IMR-90 (cell line): ENCODE data around the gene EML4. TPM values are rescaled to one million over a fixed set of nuclear protein-coding genes. Genes with fewer than 3 reads are reported as not detected.
A peak's percentile ranks its signal among the peaks of the same experiment; 100 is the strongest.

ENCODE experiments used
- ATAC-seq: fragments of 200-7000 bp; cut with Tn5 transposase; 2 replicates; pipeline ENCODE4 v1.9.1; 2020; ENCODE audit warnings: low read depth, mild to moderate bottlenecking, moderate library complexity
- BruUV-seq: library from RNA; stranded (reverse); fragments of 400-500 nt; replicated peaks from 2 replicates; lab custom pipeline; 2021; lab: Mats Ljungman, UMichigan
- CTCF ChIA-PET: fragments of 300-600 bp; formaldehyde crosslinking; extraction: SDS; loops from one replicate; lab custom pipeline; 2021; ENCODE audit warnings: antibody characterized with exemption; lab: Yijun Ruan, JAX
- POLR2A ChIA-PET: fragments of 300-600 bp; sonication (Branson Sonifier 250); formaldehyde crosslinking; loops from one replicate; lab custom pipeline; 2022; ENCODE audit warnings: antibody characterized with exemption; ENCODE audit not compliant: unreplicated experiment; lab: Charles Lee
- DNase-seq: peaks from one replicate; pipeline ENCODE4 v3.0.0; 2013
- H2AFZ ChIP-seq: replicated peaks from 2 replicates; pipeline ENCODE3; 2013; ENCODE audit warnings: low read length, mild to moderate bottlenecking; ENCODE audit not compliant: poor library complexity
- H2AK5ac ChIP-seq: 2 replicates; pipeline ENCODE4 v1.6.1; 2013; ENCODE audit warnings: low read depth, low read length, inconsistent platforms
- H2AK9ac ChIP-seq: replicated peaks from 2 replicates; pipeline ENCODE3; 2013; ENCODE audit warnings: mild to moderate bottlenecking, low read depth, low read length, moderate library complexity; ENCODE audit not compliant: poor library complexity
- H2BK120ac ChIP-seq: 2 replicates; pipeline ENCODE4 v1.6.1; 2013; ENCODE audit warnings: low read depth, low read length, inconsistent platforms
- H2BK15ac ChIP-seq: 3 replicates; pipeline ENCODE4 v1.6.1; 2013; ENCODE audit warnings: low read depth, low read length, inconsistent platforms
- H2BK20ac ChIP-seq: 2 replicates; pipeline ENCODE4 v1.6.1; 2013; ENCODE audit warnings: low read depth, mild to moderate bottlenecking, inconsistent platforms, low read length, moderate library complexity
- H2BK5ac ChIP-seq: 2 replicates; pipeline ENCODE4 v1.6.1; 2013; ENCODE audit warnings: mild to moderate bottlenecking, low read depth, low read length, inconsistent platforms; ENCODE audit not compliant: poor library complexity, severe bottlenecking
- H3K14ac ChIP-seq: replicated peaks from 2 replicates; pipeline ENCODE4 v1.6.1; 2013; ENCODE audit warnings: low read depth, low read length, inconsistent platforms
- H3K18ac ChIP-seq: 2 replicates; pipeline ENCODE4 v1.6.1; 2013; ENCODE audit warnings: low read depth, low read length, control low read depth
- H3K23ac ChIP-seq: 2 replicates; pipeline ENCODE4 v1.6.1; 2013; ENCODE audit warnings: low read depth, low read length, inconsistent platforms
- H3K27ac ChIP-seq: 2 replicates; pipeline ENCODE4 v1.5.1; 2013; ENCODE audit warnings: mild to moderate bottlenecking, control low read depth, low read length; ENCODE audit not compliant: insufficient read depth
- H3K27me3 ChIP-seq: 2 replicates; pipeline ENCODE4 v1.6.1; 2013; ENCODE audit warnings: low read length; ENCODE audit not compliant: control insufficient read depth, insufficient read depth
- H3K36me3 ChIP-seq: 2 replicates; pipeline ENCODE4 v1.6.1; 2013; ENCODE audit warnings: low read length, mixed read lengths; ENCODE audit not compliant: control insufficient read depth, insufficient read depth
- H3K4ac ChIP-seq: 2 replicates; pipeline ENCODE4 v1.6.1; 2013; ENCODE audit warnings: low read depth, low read length, inconsistent platforms
- H3K4me1 ChIP-seq: 2 replicates; pipeline ENCODE4 v1.6.1; 2013; ENCODE audit warnings: low read length, mixed read lengths; ENCODE audit not compliant: control insufficient read depth, insufficient read depth
- H3K4me2 ChIP-seq: 2 replicates; pipeline ENCODE4 v1.6.1; 2013; ENCODE audit warnings: low read depth, mild to moderate bottlenecking, control low read depth, low read length, moderate library complexity
- H3K4me3 ChIP-seq: 2 replicates; pipeline ENCODE4 v1.5.1; 2013; ENCODE audit warnings: low read depth, mild to moderate bottlenecking, control low read depth, low read length, moderate library complexity; ENCODE audit not compliant: insufficient read depth
- H3K56ac ChIP-seq: 2 replicates; pipeline ENCODE4 v1.6.1; 2013; ENCODE audit warnings: low read length, inconsistent platforms; ENCODE audit not compliant: insufficient read depth; ENCODE audit errors: extremely low read depth
- H3K79me1 ChIP-seq, 2 experiments: 2 replicates each; pipeline ENCODE4 v1.6.1; 2013; ENCODE audit warnings: low read length in 2 of 2, inconsistent platforms in 1 of 2, low read depth in 1 of 2
- H3K9ac ChIP-seq: 2 replicates; pipeline ENCODE4 v1.6.1; 2013; ENCODE audit warnings: low read depth, low read length, control low read depth
- H3K9me1 ChIP-seq: 2 replicates; pipeline ENCODE4 v1.6.1; 2013; ENCODE audit warnings: low read length, inconsistent platforms; ENCODE audit not compliant: insufficient read depth
- H3K9me3 ChIP-seq: 2 replicates; pipeline ENCODE4 v1.6.1; 2013; ENCODE audit warnings: low read length; ENCODE audit not compliant: control insufficient read depth, insufficient read depth
- H4K20me1 ChIP-seq: 2 replicates; pipeline ENCODE4 v1.6.1; 2013; ENCODE audit warnings: low read length, inconsistent platforms; ENCODE audit not compliant: insufficient read depth
- H4K5ac ChIP-seq: 2 replicates; pipeline ENCODE4 v1.6.1; 2013; ENCODE audit warnings: mild to moderate bottlenecking, low read depth, low read length, control low read depth
- H4K8ac ChIP-seq, 2 experiments: 2 replicates each; pipeline ENCODE4 v1.6.1; 2013; ENCODE audit warnings: low read depth in 2 of 2, low read length in 2 of 2, control low read depth in 1 of 2, inconsistent platforms in 1 of 2
- H4K91ac ChIP-seq: 2 replicates; pipeline ENCODE4 v1.6.1; 2013; ENCODE audit warnings: low read depth, low read length, inconsistent platforms; ENCODE audit not compliant: insufficient read depth
- BHLHE40 ChIP-seq: fragments of 150-350 bp; IDR thresholded peaks from 2 replicates; pipeline ENCODE4 v1.6.1; 2016; ENCODE audit warnings: mild to moderate bottlenecking, low read depth, low read length
- CEBPB ChIP-seq: IDR thresholded peaks from 2 replicates; pipeline ENCODE4 v1.6.1; 2012; ENCODE audit warnings: low read depth, low read length, improper control_type of control experiment
- CTCF ChIP-seq: conservative IDR thresholded peaks from 2 replicates; pipeline ENCODE4 v1.5.1; 2012; ENCODE audit warnings: mild to moderate bottlenecking, low read depth, low read length, improper control_type of control experiment
- FOS ChIP-seq: fragments of 150-350 bp; IDR thresholded peaks from 2 replicates; pipeline ENCODE4 v1.6.1; 2016; ENCODE audit warnings: low read depth, low read length
- MAFK ChIP-seq: IDR thresholded peaks from 2 replicates; pipeline ENCODE4 v1.6.1; 2012; ENCODE audit warnings: low read depth, low read length, improper control_type of control experiment
- NFE2L2 ChIP-seq: fragments of 150-350 bp; IDR thresholded peaks from 2 replicates; pipeline ENCODE4 v1.6.1; 2016; ENCODE audit warnings: low read depth, mild to moderate bottlenecking, low read length
- POLR2A ChIP-seq: IDR thresholded peaks from 2 replicates; pipeline ENCODE4 v1.6.1; 2012; ENCODE audit warnings: mild to moderate bottlenecking, low read depth, low read length
- RAD21 ChIP-seq: IDR thresholded peaks from 2 replicates; pipeline ENCODE4 v1.6.1; 2012; ENCODE audit warnings: low read length, improper control_type of control experiment
- RCOR1 ChIP-seq: IDR thresholded peaks from 2 replicates; pipeline ENCODE4 v1.6.1; 2012; ENCODE audit warnings: mild to moderate bottlenecking, low read length, improper control_type of control experiment; ENCODE audit not compliant: insufficient replicate concordance
- RFX5 ChIP-seq: IDR thresholded peaks from 2 replicates; pipeline ENCODE4 v1.8.0; 2012; ENCODE audit warnings: low read depth, mild to moderate bottlenecking, low read length, moderate library complexity
- SMC3 ChIP-seq: fragments of 150-350 bp; IDR thresholded peaks from 2 replicates; pipeline ENCODE4 v1.6.1; 2016; ENCODE audit warnings: low read depth, mild to moderate bottlenecking, antibody characterized with exemption, low read length, moderate library complexity
- WGBS, 2 experiments: methylation state at CpG; one replicate each; pipeline versions ENCODE4 v1.1.5 to v1.1.7; 2013; ENCODE audit warnings: missing lambda C conversion rate in 2 of 2; ENCODE audit not compliant: insufficient read length in 1 of 2; ENCODE audit errors: extremely low coverage in 2 of 2; 5-methylcytosine and 5-hydroxymethylcytosine counted together
- dilution Hi-C: fragments of 300-500 bp; cut with HindIII; formaldehyde crosslinking; loops from one replicate; pipeline ENCODE4 v1.14.3; 2018; ENCODE audit warnings: low sequenced_read_pairs; ENCODE audit not compliant: unreplicated experiment
- in situ Hi-C: fragments of 300-500 bp; cut with MboI; formaldehyde crosslinking; loops from 3 replicates; pipeline ENCODE4 v1.14.3; 2019; ENCODE audit warnings: low sequenced_read_pairs, inconsistent platforms, mixed read lengths
- intact Hi-C: fragments of 100-400 bp; cut with micrococcal nuclease; formaldehyde crosslinking; loops from 2 replicates; pipeline ENCODE4 v1.10.0; 2022
- polyA plus RNA-seq, 3 experiments: library from polyadenylated mRNA; depleted of rRNA; stranded (reverse); fragments of >200 nt; gene quantifications; 2 replicates each; pipeline ENCODE4 v1.2.3, GENCODE V29; 2012; ENCODE audit warnings: low replicate concordance in 1 of 3
- total RNA-seq: library from RNA; depleted of rRNA; stranded (reverse); fragments of >200 nt; gene quantifications from 2 replicates; pipeline ENCODE4 v1.2.3, GENCODE V29; 2012
- TF ChIP-seq, protein P1 (sequence below): fragments of 150-350 bp; IDR thresholded peaks from 2 replicates; pipeline ENCODE4 v1.6.1; 2017; ENCODE audit warnings: mild to moderate bottlenecking, antibody characterized with exemption, low read length, low read depth

The EML4 gene
- total and polyA plus RNA-seq, 2 of the 4 experiments (the other 2 are of a cell fraction), result 29.7 to 73.7 TPM

DNA sequence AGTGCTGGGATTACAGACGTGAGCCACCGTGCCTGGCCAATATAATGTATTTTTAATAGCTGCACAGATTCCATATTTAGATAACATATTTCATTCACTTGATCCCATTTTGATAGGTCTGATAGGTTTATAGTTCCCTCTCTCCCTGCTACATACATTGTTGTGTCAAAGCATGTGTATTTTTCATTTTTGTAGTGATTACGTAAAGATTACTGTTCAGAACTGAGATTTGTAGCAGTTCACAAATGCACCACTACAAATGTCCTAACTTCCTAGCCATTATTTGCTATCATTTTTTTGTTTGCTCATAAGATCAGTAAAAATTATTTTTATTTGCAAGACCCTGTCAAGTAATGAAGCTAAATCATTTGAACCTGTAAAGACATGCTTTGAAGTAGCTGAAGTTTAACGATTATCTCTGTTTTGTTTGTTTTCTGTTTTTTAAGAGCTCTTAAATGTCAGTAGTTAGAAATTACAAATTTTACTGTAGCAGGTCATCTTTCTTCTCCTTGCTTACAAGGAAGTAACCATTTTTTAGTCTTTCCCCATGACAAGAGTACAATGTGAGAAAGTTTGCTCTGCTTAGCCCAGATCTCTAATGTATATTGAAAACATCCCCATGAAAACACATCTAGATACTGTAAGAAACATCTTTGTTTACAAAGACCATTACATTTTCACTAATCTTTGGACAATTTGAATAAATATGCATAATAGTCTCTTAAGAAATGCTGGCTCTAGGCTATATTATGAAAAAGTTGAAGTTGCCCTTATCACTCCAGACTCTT lies 54.1 kb downstream of the EML4 start:
- in situ Hi-C loops (no loop called here), dilution Hi-C loops (no loop called here), intact Hi-C loops (no loop called here)
- Histone ChIP-seq H4K5ac (no peak overlapping the region), H3K18ac (no peak overlapping the region), H2BK5ac (peak overlapping the region; percentile 51), H2BK20ac (no peak overlapping the region), H3K79me1 (peaks cover 32 to 76% of the 10 kb centered on the region in 2 experiments), H3K4ac (no peak overlapping the region), H3K9ac (no peak overlapping the region), H3K23ac (peak overlapping the region; percentile 60; the same call in 1 of the 2 replicates), H3K4me2 (peak overlapping the region; percentile 65), H2AFZ (no peak overlapping the region), H3K27ac (no peak overlapping the region), H3K9me1 (no peaks in the 10 kb centered on the region; the same call in 1 of the 2 replicates), H3K9me3 (no peaks in the 10 kb centered on the region), H4K8ac (no peak overlapping the region), H3K27me3 (no peaks in the 10 kb centered on the region), H3K4me1 (peaks cover 4% of the 10 kb centered on the region), H3K4me3 (no peak overlapping the region), H2BK15ac (no peak overlapping the region), H2AK5ac (no peak overlapping the region), H4K20me1 (no peaks in the 10 kb centered on the region; the same call in 1 of the 2 replicates), H4K91ac (no peak overlapping the region), H3K14ac (no peak overlapping the region), H2BK120ac (no peak overlapping the region), H3K36me3 (peaks cover 2% of the 10 kb centered on the region; the same call in 1 of the 2 replicates), H3K56ac (no peak overlapping the region), H2AK9ac (no peak overlapping the region)
- WGBS, 2 experiments, result no CpG with 5 or more reads among the region's 4 CpGs
- CTCF ChIA-PET, result no interaction called here
- POLR2A ChIA-PET, result no interaction called here
- peak; percentile 19; the same call in 1 of the 2 replicates for ATAC-seq
- TF ChIP-seq RFX5 (no peak), CTCF (no peak), RAD21 (no peak), FOS (no peak), SMC3 (no peak), BHLHE40 (no peak), POLR2A (no peak), MAFK (no peak), RCOR1 (no peak), CEBPB (no peak), NFE2L2 (no peak)
- TF ChIP-seq, protein P1, sequence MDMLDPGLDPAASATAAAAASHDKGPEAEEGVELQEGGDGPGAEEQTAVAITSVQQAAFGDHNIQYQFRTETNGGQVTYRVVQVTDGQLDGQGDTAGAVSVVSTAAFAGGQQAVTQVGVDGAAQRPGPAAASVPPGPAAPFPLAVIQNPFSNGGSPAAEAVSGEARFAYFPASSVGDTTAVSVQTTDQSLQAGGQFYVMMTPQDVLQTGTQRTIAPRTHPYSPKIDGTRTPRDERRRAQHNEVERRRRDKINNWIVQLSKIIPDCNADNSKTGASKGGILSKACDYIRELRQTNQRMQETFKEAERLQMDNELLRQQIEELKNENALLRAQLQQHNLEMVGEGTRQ, result no peak
- DNase-seq, result no peak
- no TSS peak for BruUV-seq
